Stromal cell of bone marrow (primary cell): ENCODE data around the gene CACNG1.
A peak's percentile ranks its signal among the peaks of the same experiment; 100 is the strongest.
"Not testable (repeated sequence)": the region's sequence is repeated elsewhere in the genome, so short reads cannot be mapped to it uniquely, and the experiment has no call there.

ENCODE experiments used
- DNase-seq: peaks from one replicate; pipeline ENCODE4 v3.0.0-alpha.2; 2012; ENCODE audit warnings: low read depth

The CACNG1 gene

DNA sequence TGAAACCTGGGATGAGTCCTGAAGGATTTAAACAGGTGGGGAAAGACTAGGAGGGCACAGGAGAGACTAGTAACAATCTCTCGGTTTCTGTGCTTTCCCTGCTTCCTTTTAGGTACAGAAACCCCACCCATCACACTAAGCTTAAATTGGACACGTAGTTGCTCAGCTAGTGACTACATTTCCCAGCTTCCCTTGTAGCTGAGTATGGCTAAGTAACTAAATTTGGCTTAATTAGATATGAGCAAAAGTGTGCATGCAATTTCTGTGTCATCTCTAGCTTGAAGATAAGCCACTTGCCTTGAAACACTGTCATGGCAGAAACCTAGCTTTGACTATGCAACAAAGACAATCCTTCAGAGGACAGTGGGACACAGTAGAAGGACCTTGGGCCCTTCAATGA is 36.5 kb downstream of the CACNG1 start:
- no peak for DNase-seq

DNA sequence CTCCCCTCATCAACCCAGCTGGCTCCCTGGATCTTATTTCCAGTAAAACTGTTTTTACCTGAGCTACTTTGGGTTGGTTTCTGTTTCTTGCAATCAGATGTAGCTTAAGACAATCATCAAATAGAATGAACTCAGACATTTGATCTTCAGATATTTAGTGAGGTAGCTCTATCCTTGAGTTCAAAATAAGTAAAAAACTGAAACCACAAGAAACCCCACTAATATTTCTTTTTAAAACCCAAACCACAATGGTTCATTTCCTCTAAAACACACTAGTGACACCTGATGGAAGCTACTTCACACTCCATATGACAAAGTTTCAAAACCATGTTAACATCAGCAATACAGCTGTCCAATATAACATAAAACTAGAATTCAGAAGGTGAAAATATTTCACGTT is 37.8 kb downstream of the CACNG1 start:
- no peak for DNase-seq

DNA sequence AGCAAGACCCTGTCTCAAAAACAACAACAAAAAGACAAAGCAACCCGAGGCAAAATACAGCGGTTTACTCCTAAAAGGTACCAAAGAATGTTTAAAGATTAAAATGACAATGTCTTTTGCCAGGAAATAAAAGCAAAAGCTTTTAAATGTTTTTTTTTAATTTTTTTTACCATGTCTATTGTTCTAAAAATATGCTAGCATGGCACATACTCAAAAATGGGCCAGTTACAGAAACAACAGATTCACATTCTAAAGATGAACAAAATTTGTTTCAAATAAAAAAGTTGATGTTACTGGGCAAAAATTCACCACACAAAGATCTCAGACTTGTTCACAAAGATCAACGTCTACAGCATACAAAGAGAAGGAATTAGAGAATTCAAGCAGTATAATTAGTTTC is 41.1 kb downstream of the CACNG1 start:
- DNase-seq, result no peak

DNA sequence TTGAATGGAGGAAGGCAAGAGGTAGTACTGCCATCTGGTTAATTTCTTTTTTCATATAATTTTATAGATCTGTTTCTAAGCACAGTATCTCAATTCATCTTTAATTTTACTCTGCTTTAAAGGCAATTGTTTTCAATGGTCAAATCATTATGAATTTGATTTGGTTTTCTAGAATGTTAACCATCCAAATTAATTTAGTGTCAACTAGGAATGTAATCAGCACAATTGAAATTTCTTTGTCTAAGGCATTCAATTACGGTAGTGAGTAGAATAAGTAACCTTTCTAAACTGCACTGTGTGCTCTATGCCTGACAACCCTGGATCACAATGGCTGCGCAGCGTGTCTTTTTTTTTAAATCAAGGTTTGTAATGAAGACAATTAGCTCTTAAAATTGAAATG is 44.3 kb downstream of the CACNG1 start:
- DNase-seq, result no peak

DNA sequence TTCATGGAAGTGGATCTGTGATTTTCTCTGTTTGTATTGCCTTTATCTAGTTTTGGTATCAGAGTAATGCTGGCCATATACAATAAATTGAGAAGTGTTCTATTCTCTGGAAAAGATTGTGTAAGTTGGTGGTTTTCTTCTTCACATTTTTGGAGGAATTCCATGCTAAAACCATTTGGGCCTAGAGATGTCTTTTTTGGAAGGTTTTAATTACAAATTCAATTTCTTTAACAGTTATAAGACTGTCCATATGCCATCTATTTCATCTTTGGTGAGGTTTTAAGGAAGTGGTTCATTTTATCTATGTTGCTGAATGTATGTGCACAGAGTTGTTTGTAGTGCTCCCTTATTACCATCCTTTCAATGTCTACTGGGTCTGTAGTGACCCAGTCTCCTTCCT is 46.0 kb downstream of the CACNG1 start:
- DNase-seq, result no peak

DNA sequence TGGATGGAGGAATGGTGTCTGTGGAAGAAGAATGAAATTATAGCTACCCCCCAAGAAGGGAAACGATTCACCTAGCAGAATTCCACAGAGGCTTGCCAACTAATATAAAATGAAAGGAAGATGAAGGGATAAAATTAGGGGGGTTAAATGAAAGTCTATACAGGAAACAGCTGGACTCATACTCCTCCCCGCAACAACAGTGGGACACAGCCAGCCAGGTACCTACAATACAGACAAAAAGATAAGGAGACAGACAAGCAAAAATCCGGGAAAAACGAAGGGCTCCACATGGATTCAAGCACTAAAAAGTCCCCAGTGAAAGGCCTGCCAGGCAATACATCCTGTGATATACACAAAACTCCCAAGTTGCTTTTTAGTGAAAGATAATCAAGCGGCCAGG is 47.9 kb downstream of the CACNG1 start:
- no peak for DNase-seq

DNA sequence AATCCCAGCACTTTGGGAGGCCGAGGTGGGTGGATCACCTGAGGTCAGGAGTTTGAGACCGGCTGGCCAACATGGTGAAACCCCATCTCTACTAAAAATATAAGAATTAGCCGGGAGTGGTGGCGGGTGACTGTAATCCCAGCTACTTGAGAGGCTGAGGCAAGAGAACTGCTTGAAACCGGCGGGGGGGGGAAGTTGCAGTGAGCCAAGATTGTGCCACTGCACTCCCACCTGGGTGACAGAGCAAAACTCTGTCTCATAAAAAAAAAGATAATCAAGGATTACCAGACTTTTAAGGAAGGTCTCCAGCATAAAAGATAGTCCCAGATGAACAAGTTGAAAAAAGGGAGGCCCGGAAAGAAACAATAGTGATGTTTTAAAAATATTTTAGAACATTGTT is 48.4 kb downstream of the CACNG1 start:
- not testable (repeated sequence) for DNase-seq

DNA sequence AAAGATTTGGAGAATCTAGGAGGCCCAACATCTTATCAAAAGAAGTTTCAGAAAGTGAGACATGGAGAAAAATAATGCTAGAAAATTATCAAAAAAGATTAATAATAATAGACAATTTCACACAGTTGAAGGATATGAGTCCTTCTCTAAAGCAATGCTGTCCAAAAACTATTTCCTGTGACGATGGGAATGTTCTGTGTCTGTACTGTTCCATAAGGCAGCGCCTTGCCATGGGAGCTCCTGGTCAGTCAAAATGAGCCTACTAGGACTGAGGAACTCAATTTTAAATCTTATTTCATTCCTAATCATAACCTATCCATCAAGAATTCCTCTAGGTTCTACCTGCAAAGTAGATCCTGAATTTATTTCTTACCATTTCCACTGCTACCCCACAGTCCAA is 49.0 kb downstream of the CACNG1 start:
- no peak for DNase-seq

DNA sequence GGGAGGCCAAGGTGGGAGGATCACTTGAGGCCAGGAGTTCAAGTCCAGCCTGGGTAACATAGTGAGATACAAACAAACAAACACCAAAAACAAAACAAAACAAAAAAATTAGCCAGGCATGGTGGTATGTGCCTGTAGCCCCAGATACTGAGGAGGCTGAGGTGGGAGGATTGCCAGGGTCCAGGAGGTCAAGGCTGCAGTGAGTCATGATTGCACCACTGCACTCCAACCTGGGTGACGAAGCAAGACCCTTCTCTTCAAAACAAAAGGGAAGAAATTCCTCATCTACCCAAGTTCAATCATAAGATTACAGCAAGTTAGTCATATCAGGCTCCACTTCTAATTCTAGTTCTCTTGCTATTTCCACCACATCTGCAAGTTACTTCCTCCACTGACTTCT is 50.9 kb downstream of the CACNG1 start:
- DNase-seq, result peak; percentile 37

DNA sequence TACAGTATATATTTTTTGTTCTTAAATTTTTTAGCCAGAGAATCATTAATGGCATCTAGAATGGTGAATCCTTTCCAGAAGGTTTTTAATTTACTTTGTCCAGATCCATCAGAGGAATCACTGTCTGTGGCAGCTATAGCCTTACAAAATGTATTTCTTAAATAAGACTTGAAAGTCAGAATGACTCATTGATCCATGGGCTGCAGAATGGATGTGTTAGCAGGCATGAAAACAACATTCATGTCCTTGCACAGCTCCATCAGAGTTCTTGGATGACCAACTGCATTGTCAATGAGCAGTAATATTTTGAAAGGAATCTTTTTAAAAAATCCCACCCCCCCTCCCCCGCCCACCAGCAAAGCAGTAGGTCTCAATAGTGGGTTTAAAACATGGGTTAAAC is 51.4 kb downstream of the CACNG1 start:
- DNase-seq, result peak; percentile 21

DNA sequence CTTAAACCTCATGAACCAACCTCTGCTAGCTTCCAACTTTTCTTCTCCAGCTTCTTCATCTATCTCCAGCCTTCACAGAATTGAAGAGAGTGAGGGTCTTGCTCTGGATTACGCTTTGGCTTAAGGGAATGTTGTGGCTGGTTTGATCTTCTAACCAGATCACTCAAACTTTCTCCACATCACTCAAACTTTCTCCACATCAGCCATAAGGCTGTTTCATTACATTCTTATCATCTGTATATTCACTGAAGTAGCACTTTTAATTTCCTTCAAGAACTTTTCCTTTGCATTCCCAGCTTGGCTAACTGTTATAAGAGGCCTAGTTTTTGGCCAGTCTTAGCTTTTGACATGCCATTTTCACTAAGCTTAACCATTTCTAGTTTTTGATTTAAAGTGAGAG is 52.3 kb downstream of the CACNG1 start:
- DNase-seq, result no peak

DNA sequence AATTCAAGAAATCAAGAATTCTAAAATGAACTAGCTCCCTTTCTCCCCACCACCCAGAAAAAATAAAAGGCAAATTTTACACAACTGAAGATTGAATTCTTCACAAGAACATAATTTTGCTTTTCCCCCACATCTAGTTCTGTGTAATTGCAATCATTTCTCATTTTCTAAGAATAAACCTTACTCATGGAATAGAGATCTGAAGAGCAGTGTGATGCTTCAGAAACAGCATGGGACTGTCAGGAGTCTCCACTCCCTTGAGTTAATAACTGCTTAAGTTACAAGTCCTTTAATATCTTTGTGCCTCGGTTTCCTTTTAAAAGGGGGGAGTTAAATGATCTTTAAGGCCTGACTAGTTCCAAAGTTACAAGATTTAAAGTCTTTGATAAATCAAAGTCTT is 53.7 kb downstream of the CACNG1 start:
- no peak for DNase-seq

DNA sequence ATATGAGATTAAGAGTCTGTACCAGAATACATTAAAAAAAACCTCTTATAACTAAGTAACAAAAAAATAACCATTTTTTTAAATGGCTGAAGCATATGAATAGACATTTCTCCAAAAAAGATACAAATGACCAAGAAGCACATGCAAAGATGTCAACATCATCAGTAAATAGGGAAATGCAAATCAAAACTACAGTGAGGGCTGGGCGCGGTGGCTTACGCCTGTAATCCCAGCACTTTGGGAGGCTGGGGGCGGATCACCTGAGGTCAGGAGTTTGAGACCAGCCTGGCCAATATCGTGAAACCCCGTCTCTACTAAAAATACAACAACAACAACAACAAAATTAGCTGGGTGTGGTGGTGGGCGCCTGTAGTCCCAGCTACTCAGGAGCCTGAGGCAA is 60.3 kb downstream of the CACNG1 start:
- not testable (repeated sequence) for DNase-seq

DNA sequence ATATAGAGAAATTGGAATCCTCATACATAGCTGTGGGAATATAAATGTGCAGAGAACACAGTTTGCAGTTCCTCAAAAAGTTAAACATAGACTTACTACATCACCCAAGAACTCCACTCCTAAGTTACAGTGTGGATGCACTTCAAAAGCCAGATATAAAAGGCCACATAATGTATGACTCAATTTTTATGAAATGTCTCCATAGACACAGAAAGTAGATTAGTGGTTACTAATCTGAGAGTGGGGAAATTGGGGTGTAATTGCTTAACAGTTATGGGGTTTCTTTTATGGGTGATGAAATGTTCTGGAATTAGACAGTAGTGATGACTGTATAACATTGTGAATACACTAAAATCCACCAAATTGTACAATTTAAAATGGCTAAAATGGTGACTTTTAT is 60.9 kb downstream of the CACNG1 start:
- peak; percentile 70 for DNase-seq
